Measurements from ENCODE around the gene SCG3. TPM values are rescaled to one million over a fixed set of nuclear protein-coding genes. Genes with fewer than 3 reads are reported as not detected.

The SCG3 gene
- total and polyA plus RNA-seq, 2 donors (not counting 1 experiment from before 2014, with no cell fraction given): not detected

- WGBS (ENCODE audit: insufficient coverage): no CpG with 5 or more reads among the region's 5 CpGs
- H2AFZ ChIP-seq (ENCODE audit: insufficient read depth, low read depth, low read length, poor library complexity, severe bottlenecking): peak overlapping the region; percentile 74
- no peaks in the 10 kb centered on the region for H4K20me1 ChIP-seq (ENCODE audit: control insufficient read depth, insufficient read depth, low read length, poor library complexity, severe bottlenecking)
- DNase-seq: peak; percentile 41
- ATAC-seq (ENCODE audit: low read depth): no peak
- H3K4me2 ChIP-seq (replicated peaks; ENCODE audit: low read depth, low read length, poor library complexity, severe bottlenecking): peak overlapping the region; percentile 79
- H3K4me1 ChIP-seq (ENCODE audit: control insufficient read depth in 2 of 2, insufficient read depth in 2 of 2, low read length in 2 of 2): peaks cover 66 to 74% of the 10 kb centered on the region in 2 donors
- H3K79me2 ChIP-seq (ENCODE audit: control insufficient read depth, insufficient read depth, low read length): peaks cover 84% of the 10 kb centered on the region
- H3K27ac ChIP-seq (ENCODE audit: low read length in 2 of 2): peak overlapping the region; percentile 74 to 85
- Mint-ChIP-seq H3K27me3 (no peaks in the 10 kb centered on the region), H3K4me3 (peak overlapping the region; percentile 98), H3K4me1 (peaks cover 75% of the 10 kb centered on the region), H3K27ac (peak overlapping the region; percentile 95), H3K9me3 (ENCODE audit: insufficient read depth) (no peaks in the 10 kb centered on the region)
- peak overlapping the region; percentile 73 for H3K9ac ChIP-seq (ENCODE audit: low read length)
- POLR2A ChIA-PET: interaction anchor here (2.6 kb wide), 2 partner anchors 16 to 41 kb away, joined by 16 read pairs; partner anchors contain the start of gene TMOD2
- intact Hi-C loops (cut with micrococcal nuclease): loop anchor here (1.0 to 10.0 kb wide), 6 partner anchors 9 to 939 kb away; partner anchors contain the start of genes AP4E1, ATOSA, TMOD2 and TMOD3
- H3K9me3 ChIP-seq (ENCODE audit: control extremely low read depth in 1 of 3, control insufficient read depth in 2 of 3, insufficient read depth in 1 of 3, low read length in 2 of 3): no peaks in the 10 kb centered on the region
- H3K27me3 ChIP-seq (replicated peaks in 1 of 4; ENCODE audit: control extremely low read depth in 1 of 4, control insufficient read depth in 3 of 4, insufficient read depth in 4 of 4, low read length in 3 of 4): no peaks in the 10 kb centered on the region
- CTCF ChIA-PET: interaction anchor here (1.6 to 10.8 kb wide), 6 partner anchors 9 to 86 kb away, joined by 4 to 133 read pairs (median 18); no protein-coding TSS in a partner anchor
- peak overlapping the region; percentile 68 to 93 (median 73) for H3K4me3 ChIP-seq (ENCODE audit: control extremely low read depth in 1 of 5, extremely low read depth in 1 of 5, insufficient read depth in 1 of 5, low read depth in 2 of 5, low read length in 4 of 5)
- TF ChIP-seq CTCF (IDR thresholded peaks at IDR 0.05) (no peak), EZH2 (IDR thresholded peaks at IDR 0.05; ENCODE audit: borderline replicate concordance, insufficient read depth, low read depth, low read length, poor library complexity, severe bottlenecking) (no peak)
- peaks cover 0 to 16% of the 10 kb centered on the region in 2 experiments for H3K36me3 ChIP-seq (replicated peaks in 1 of 2; ENCODE audit: control extremely low read depth in 1 of 2, control insufficient read depth in 1 of 2, extremely low read depth in 1 of 2, insufficient read depth in 2 of 2, low read length in 1 of 2)
Observed at GRCh38 chr15:51735228-51736010, 54.1 kb downstream of the SCG3 start.
